GM10266 (cell line): ENCODE measurements around the gene RAD51B.

Experiments used
- DNase-seq: peaks from one replicate; pipeline ENCODE4 v3.0.0; 2012; ENCODE audit errors: extremely low spot score
- TF ChIP-seq, protein P1 (sequence below): IDR thresholded peaks from 2 replicates; pipeline ENCODE4 v1.5.1; 2012; ENCODE audit warnings: mild to moderate bottlenecking, low read depth; ENCODE audit not compliant: control insufficient read depth, insufficient read depth; ENCODE audit errors: missing control alignments

The RAD51B gene

GRCh38 chr14:68542346-68542745 lies 722.8 kb downstream of the RAD51B start:
- DNase-seq: no peak
- TF ChIP-seq, protein P1, sequence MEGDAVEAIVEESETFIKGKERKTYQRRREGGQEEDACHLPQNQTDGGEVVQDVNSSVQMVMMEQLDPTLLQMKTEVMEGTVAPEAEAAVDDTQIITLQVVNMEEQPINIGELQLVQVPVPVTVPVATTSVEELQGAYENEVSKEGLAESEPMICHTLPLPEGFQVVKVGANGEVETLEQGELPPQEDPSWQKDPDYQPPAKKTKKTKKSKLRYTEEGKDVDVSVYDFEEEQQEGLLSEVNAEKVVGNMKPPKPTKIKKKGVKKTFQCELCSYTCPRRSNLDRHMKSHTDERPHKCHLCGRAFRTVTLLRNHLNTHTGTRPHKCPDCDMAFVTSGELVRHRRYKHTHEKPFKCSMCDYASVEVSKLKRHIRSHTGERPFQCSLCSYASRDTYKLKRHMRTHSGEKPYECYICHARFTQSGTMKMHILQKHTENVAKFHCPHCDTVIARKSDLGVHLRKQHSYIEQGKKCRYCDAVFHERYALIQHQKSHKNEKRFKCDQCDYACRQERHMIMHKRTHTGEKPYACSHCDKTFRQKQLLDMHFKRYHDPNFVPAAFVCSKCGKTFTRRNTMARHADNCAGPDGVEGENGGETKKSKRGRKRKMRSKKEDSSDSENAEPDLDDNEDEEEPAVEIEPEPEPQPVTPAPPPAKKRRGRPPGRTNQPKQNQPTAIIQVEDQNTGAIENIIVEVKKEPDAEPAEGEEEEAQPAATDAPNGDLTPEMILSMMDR: no peak

DNA sequence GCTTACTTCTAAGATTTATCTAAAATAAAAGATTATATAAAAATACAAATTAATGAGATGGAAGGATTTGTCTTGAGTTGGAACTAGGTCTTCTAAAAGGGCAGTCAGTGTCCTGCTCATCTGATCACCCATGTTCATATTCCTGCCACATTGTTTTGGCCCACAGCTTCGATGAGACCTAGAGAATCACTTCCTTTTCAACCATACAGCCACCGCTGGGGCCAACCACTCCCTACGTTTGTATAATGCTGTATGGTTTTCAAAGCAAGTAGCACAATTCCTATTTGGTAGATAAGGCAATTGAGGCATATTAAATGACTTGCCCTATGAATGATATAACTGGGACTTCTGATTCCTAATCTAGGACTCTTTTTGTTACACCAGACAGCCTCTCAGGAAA lies 723.9 kb downstream of the RAD51B start:
- TF ChIP-seq, protein P1: no peak
- no peak for DNase-seq

DNA sequence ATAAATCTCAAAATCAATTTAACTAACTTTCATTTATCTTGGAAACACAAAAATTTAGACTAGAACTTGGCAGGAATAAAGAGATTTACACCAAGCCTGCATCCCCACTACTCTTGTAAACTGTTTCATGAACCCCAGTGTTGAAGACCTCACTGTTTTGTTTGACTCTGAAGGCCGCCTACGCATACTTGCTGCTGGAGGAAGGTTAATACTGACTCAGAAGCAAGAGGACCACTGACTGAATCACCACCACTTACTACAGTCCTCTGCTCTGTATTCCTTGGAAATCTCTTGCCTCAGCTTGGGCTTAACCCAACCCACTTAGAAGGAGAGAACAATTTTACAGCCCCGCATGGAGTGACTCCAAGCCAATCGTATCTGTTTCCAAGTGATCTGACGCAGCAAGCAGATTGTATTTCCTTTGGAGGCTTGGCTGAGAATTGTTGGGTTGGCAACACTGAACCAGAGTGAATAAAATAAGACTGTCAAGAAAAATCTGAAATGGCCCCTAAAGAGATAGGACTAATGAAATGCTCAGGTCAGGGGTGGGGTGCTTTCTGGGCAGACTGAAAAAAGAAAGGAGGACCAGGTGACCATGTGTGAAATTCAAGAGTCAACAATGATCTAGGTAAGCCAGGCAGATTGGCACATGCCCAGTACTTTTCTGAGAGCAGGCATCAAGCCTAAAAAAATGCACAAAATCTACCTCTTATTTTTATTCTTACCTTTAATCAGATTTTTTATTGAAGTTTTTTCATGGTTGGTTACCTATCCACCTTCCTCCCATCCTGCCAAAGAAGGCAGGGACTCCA lies 724.7 kb downstream of the RAD51B start:
- TF ChIP-seq, protein P1: no peak
- no peak for DNase-seq

DNA sequence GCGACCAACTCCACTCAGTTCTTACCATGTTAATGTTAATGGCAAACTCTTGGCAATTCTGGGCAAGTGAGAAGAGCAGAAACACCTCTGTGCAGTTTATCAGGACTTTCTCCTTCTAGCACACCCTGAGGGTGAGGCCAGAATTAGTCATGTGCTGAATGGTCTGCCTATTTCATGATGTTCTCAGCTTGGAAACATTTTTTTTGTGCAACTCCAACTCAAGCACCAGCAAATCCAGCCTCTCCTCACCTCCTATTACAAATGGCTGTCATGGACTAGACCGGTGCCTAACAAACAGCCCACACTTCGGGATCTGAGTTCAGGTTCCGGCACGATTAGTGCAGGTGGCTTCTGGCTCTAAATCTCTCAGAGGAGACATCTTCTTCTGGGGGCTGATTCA lies 727.3 kb downstream of the RAD51B start:
- TF ChIP-seq, protein P1: no peak
- no peak for DNase-seq

DNA sequence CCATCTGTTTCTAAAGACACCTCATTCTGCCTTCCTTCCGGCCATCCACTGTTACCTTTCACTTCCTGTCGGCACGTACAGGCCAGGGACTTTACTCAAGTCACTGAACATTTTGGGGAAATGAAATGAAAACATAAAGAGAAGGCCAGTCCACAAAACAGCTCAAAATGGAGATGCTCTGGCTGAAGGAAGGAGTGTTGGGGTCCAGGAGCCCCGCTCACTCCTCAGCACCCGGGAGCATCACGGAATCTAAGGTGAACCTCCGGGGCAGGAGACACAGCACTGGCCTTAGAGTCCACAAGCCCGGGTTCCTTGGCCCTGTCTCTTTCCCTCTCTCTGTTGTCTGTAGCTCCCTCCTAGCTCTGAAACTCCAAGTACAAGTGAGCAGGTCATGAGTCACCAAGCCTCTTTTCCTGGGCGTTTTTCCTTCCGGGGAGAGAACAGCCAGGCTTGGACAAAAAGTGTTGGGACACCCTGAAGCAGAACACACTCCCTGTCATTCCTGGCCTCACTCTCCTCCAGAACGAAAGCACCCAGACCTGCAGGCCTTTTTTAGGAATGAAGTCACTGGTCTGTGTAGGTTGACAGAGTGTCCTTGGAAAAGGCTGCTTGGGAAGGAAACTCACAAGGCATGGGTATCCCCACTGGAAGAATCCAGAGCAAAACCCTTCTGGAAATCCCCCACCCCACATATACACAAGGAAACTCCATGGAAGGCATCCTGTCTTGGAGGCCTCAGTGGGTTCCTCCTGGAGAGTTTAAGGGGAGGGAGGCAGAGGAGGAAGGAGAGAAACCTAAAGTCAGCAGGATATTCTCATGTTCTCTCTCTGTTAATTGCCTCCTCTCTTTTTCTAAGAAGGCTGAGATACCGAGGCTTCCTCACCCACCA lies 728.0 kb downstream of the RAD51B start:
- DNase-seq: no peak
- TF ChIP-seq, protein P1: no peak

GRCh38 chr14:68548194-68549076 lies 728.9 kb downstream of the RAD51B start:
- TF ChIP-seq, protein P1: no peak
- DNase-seq: no peak
